Measurements from ENCODE around the gene PEX26. TPM values are rescaled to one million over a fixed set of nuclear protein-coding genes. Genes with fewer than 3 reads are reported as not detected.

The PEX26 gene
- total and polyA plus RNA-seq, 2 experiments from 2014 or later: 4.0 to 48.9 TPM

DNA sequence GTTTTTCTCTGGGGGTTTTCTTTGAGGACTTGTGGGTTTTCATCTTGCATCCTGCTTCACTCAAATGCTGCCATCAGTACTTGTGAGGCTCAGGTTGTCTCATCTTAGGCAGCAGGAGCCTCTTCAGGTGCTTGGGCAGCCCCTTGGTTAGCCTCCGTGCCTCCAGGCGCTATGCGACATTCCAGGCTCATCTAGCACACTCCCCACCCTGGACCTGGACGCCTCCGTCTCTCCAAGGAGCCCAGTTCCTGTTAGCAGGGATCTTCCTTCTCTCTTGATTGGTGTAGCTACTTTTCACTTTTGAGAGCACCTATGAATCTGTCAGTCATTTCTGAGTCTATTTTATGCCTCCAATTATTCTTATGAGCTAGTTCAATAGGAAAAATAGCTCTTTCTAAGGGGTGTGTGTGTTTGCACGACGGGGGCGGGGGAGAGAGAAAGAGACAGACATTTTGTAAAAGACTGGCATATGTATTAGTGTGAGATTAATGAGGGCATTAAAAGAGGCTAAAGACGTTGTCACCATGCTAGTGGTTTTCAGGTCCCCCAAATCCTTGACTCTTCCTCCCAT lies 40.6 kb downstream of the PEX26 start:
- Histone ChIP-seq H2AFZ (no peak overlapping the region), H3K27ac (ENCODE audit: low read depth) (no peak overlapping the region), H3K4me3 (no peak overlapping the region), H3K4me1 (ENCODE audit: insufficient read depth) (no peaks in the 10 kb centered on the region), H4K20me1 (replicated peaks; ENCODE audit: insufficient read depth) (no peaks in the 10 kb centered on the region), H3K9me2 (ENCODE audit: insufficient read depth) (no peaks in the 10 kb centered on the region), H3K27me3 (ENCODE audit: insufficient read depth) (no peaks in the 10 kb centered on the region), H3K4me2 (no peak overlapping the region), H3K36me3 (ENCODE audit: insufficient read depth) (no peaks in the 10 kb centered on the region), H3F3A (replicated peaks; ENCODE audit: low read depth) (no peaks in the 10 kb centered on the region), H3K79me2 (replicated peaks; ENCODE audit: insufficient read depth) (no peaks in the 10 kb centered on the region)
- ATAC-seq: no peak
- H3K27ac Mint-ChIP-seq: no peak overlapping the region
- TF ChIP-seq NANOG (IDR thresholded peaks at IDR 0.05; ENCODE audit: borderline replicate concordance): no peak
- TF ChIP-seq ZNF331 (CRISPR knock-in tag; IDR thresholded peaks at IDR 0.05; ENCODE audit: low read depth): no peak
- TF ChIP-seq, protein P1, sequence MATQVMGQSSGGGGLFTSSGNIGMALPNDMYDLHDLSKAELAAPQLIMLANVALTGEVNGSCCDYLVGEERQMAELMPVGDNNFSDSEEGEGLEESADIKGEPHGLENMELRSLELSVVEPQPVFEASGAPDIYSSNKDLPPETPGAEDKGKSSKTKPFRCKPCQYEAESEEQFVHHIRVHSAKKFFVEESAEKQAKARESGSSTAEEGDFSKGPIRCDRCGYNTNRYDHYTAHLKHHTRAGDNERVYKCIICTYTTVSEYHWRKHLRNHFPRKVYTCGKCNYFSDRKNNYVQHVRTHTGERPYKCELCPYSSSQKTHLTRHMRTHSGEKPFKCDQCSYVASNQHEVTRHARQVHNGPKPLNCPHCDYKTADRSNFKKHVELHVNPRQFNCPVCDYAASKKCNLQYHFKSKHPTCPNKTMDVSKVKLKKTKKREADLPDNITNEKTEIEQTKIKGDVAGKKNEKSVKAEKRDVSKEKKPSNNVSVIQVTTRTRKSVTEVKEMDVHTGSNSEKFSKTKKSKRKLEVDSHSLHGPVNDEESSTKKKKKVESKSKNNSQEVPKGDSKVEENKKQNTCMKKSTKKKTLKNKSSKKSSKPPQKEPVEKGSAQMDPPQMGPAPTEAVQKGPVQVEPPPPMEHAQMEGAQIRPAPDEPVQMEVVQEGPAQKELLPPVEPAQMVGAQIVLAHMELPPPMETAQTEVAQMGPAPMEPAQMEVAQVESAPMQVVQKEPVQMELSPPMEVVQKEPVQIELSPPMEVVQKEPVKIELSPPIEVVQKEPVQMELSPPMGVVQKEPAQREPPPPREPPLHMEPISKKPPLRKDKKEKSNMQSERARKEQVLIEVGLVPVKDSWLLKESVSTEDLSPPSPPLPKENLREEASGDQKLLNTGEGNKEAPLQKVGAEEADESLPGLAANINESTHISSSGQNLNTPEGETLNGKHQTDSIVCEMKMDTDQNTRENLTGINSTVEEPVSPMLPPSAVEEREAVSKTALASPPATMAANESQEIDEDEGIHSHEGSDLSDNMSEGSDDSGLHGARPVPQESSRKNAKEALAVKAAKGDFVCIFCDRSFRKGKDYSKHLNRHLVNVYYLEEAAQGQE (IDR thresholded peaks at IDR 0.05; ENCODE audit: unreplicated experiment): no peak
- TF ChIP-seq CREB1 (CRISPR knock-in tag; IDR thresholded peaks at IDR 0.05; ENCODE audit: low read depth): no peak
- no peak for TF ChIP-seq STAT1 (IDR thresholded peaks at IDR 0.05; ENCODE audit: unreplicated experiment)
- no peak for TF ChIP-seq EZH2 (IDR thresholded peaks at IDR 0.05; ENCODE audit: low read depth, unreplicated experiment)
- no peak for TF ChIP-seq JUNB (IDR thresholded peaks at IDR 0.05; ENCODE audit: unreplicated experiment)
- no peak for TF ChIP-seq POLR2AphosphoS5 (IDR thresholded peaks at IDR 0.05; ENCODE audit: low read depth)
- TF ChIP-seq, protein P2, sequence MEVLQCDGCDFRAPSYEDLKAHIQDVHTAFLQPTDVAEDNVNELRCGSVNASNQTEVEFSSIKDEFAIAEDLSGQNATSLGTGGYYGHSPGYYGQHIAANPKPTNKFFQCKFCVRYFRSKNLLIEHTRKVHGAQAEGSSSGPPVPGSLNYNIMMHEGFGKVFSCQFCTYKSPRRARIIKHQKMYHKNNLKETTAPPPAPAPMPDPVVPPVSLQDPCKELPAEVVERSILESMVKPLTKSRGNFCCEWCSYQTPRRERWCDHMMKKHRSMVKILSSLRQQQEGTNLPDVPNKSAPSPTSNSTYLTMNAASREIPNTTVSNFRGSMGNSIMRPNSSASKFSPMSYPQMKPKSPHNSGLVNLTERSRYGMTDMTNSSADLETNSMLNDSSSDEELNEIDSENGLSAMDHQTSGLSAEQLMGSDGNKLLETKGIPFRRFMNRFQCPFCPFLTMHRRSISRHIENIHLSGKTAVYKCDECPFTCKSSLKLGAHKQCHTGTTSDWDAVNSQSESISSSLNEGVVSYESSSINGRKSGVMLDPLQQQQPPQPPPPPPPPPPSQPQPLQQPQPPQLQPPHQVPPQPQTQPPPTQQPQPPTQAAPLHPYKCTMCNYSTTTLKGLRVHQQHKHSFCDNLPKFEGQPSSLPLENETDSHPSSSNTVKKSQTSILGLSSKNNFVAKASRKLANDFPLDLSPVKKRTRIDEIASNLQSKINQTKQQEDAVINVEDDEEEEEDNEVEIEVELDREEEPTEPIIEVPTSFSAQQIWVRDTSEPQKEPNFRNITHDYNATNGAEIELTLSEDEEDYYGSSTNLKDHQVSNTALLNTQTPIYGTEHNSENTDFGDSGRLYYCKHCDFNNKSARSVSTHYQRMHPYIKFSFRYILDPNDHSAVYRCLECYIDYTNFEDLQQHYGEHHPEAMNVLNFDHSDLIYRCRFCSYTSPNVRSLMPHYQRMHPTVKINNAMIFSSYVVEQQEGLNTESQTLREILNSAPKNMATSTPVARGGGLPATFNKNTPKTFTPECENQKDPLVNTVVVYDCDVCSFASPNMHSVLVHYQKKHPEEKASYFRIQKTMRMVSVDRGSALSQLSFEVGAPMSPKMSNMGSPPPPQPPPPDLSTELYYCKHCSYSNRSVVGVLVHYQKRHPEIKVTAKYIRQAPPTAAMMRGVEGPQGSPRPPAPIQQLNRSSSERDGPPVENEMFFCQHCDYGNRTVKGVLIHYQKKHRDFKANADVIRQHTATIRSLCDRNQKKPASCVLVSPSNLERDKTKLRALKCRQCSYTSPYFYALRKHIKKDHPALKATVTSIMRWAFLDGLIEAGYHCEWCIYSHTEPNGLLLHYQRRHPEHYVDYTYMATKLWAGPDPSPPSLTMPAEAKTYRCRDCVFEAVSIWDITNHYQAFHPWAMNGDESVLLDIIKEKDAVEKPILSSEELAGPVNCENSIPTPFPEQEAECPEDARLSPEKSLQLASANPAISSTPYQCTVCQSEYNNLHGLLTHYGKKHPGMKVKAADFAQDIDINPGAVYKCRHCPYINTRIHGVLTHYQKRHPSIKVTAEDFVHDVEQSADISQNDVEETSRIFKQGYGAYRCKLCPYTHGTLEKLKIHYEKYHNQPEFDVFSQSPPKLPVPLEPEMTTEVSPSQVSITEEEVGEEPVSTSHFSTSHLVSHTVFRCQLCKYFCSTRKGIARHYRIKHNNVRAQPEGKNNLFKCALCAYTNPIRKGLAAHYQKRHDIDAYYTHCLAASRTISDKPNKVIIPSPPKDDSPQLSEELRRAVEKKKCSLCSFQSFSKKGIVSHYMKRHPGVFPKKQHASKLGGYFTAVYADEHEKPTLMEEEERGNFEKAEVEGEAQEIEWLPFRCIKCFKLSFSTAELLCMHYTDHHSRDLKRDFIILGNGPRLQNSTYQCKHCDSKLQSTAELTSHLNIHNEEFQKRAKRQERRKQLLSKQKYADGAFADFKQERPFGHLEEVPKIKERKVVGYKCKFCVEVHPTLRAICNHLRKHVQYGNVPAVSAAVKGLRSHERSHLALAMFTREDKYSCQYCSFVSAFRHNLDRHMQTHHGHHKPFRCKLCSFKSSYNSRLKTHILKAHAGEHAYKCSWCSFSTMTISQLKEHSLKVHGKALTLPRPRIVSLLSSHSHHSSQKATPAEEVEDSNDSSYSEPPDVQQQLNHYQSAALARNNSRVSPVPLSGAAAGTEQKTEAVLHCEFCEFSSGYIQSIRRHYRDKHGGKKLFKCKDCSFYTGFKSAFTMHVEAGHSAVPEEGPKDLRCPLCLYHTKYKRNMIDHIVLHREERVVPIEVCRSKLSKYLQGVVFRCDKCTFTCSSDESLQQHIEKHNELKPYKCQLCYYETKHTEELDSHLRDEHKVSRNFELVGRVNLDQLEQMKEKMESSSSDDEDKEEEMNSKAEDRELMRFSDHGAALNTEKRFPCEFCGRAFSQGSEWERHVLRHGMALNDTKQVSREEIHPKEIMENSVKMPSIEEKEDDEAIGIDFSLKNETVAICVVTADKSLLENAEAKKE (CRISPR knock-in tag; IDR thresholded peaks at IDR 0.05): no peak
- TF ChIP-seq, protein P3, sequence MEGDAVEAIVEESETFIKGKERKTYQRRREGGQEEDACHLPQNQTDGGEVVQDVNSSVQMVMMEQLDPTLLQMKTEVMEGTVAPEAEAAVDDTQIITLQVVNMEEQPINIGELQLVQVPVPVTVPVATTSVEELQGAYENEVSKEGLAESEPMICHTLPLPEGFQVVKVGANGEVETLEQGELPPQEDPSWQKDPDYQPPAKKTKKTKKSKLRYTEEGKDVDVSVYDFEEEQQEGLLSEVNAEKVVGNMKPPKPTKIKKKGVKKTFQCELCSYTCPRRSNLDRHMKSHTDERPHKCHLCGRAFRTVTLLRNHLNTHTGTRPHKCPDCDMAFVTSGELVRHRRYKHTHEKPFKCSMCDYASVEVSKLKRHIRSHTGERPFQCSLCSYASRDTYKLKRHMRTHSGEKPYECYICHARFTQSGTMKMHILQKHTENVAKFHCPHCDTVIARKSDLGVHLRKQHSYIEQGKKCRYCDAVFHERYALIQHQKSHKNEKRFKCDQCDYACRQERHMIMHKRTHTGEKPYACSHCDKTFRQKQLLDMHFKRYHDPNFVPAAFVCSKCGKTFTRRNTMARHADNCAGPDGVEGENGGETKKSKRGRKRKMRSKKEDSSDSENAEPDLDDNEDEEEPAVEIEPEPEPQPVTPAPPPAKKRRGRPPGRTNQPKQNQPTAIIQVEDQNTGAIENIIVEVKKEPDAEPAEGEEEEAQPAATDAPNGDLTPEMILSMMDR (conservative IDR thresholded peaks at IDR 0.05; ENCODE audit: low read depth in 2 of 2): no peak
- no peak for TF ChIP-seq ZNF114 (CRISPR knock-in tag; IDR thresholded peaks at IDR 0.05)
- TF ChIP-seq EZH2phosphoT487 (IDR thresholded peaks at IDR 0.05; ENCODE audit: unreplicated experiment): no peak
- TF ChIP-seq, protein P4, sequence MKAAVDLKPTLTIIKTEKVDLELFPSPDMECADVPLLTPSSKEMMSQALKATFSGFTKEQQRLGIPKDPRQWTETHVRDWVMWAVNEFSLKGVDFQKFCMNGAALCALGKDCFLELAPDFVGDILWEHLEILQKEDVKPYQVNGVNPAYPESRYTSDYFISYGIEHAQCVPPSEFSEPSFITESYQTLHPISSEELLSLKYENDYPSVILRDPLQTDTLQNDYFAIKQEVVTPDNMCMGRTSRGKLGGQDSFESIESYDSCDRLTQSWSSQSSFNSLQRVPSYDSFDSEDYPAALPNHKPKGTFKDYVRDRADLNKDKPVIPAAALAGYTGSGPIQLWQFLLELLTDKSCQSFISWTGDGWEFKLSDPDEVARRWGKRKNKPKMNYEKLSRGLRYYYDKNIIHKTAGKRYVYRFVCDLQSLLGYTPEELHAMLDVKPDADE (IDR thresholded peaks at IDR 0.05): no peak
- no peaks in the 10 kb centered on the region for H3K9me3 Mint-ChIP-seq
- H3K27me3 Mint-ChIP-seq (ENCODE audit: insufficient read depth, low read depth, poor library complexity): peaks cover 3% of the 10 kb centered on the region
- H3K4me3 Mint-ChIP-seq: no peak overlapping the region
- H3K36me3 Mint-ChIP-seq (ENCODE audit: low read depth): no peaks in the 10 kb centered on the region
- DNase-seq (ENCODE audit: low spot score): no peak
- H3K4me1 Mint-ChIP-seq: peaks cover 6% of the 10 kb centered on the region; the same call in 2 of the 3 replicates

All from GM23338 (cell line).